Mesodermal cell (in vitro differentiated cells): ENCODE measurements around the gene ZNF397.
"Not testable (repeated sequence)": the region's sequence is repeated elsewhere in the genome, so short reads cannot be mapped to it uniquely, and the experiment has no call there.

Experiments
- H3K27ac ChIP-seq: 2 replicates; pipeline ENCODE4 v1.7.0; 2013; ENCODE audit warnings: mild to moderate bottlenecking, low read depth, low read length, moderate library complexity; ENCODE audit not compliant: severe bottlenecking
- H3K36me3 ChIP-seq: 2 replicates; pipeline ENCODE4 v1.7.1; 2013; ENCODE audit warnings: mild to moderate bottlenecking, low read length, moderate library complexity; ENCODE audit not compliant: control insufficient read depth, insufficient read depth
- H3K4me1 ChIP-seq: one replicate; pipeline ENCODE4 v1.7.1; 2013; ENCODE audit warnings: mild to moderate bottlenecking, low read length; ENCODE audit not compliant: insufficient read depth, control insufficient read depth, poor library complexity, severe bottlenecking
- H3K4me3 ChIP-seq: 2 replicates; pipeline ENCODE4 v1.7.0; 2013; ENCODE audit warnings: low read length, control low read depth, mild to moderate bottlenecking; ENCODE audit not compliant: insufficient read depth, poor library complexity, severe bottlenecking; ENCODE audit errors: extremely low read depth
- H3K9me3 ChIP-seq: 2 replicates; pipeline ENCODE4 v1.7.1; 2013; ENCODE audit warnings: mild to moderate bottlenecking, low read length, moderate library complexity; ENCODE audit not compliant: control insufficient read depth
- WGBS, 2 experiments: methylation state at CpG; one replicate each; pipeline ENCODE4 v1.1.5; 2013; ENCODE audit warnings: missing lambda C conversion rate in 2 of 2; ENCODE audit not compliant: insufficient coverage in 2 of 2; 5-methylcytosine and 5-hydroxymethylcytosine counted together

The ZNF397 gene

GRCh38 chr18:35216611-35217010 is 24.2 kb upstream of the ZNF397 start:
- not testable (repeated sequence) for H3K9me3 ChIP-seq, H3K27ac ChIP-seq, H3K4me3 ChIP-seq, H3K4me1 ChIP-seq, H3K36me3 ChIP-seq
- WGBS, 2 experiments: 75 to 84% methylated on average over 10 of the region's 10 CpGs

- H3K36me3 ChIP-seq, H3K27ac ChIP-seq, H3K9me3 ChIP-seq, H3K4me3 ChIP-seq, H3K4me1 ChIP-seq: not testable (repeated sequence)
- WGBS, 2 experiments: 97 to 98% methylated on average over 4 of the region's 4 CpGs
These were observed 21.5 kb upstream of the ZNF397 start for GRCh38 chr18:35219331-35219730.

GRCh38 chr18:35220424-35220823 is 20.4 kb upstream of the ZNF397 start:
- Histone ChIP-seq H3K36me3 (no peaks in the 10 kb centered on the region), H3K4me1 (no peaks in the 10 kb centered on the region), H3K27ac (no peak overlapping the region), H3K4me3 (no peak overlapping the region), H3K9me3 (no peaks in the 10 kb centered on the region)
- 83 to 94% methylated on average over 6 of the region's 6 CpGs for WGBS, 2 experiments

GRCh38 chr18:35223797-35224196 is 17.0 kb upstream of the ZNF397 start:
- Histone ChIP-seq H3K27ac (no peak overlapping the region), H3K9me3 (no peaks in the 10 kb centered on the region), H3K36me3 (no peaks in the 10 kb centered on the region), H3K4me3 (no peak overlapping the region), H3K4me1 (no peaks in the 10 kb centered on the region)
- 100% methylated on average over 1 of the region's 3 CpGs; no CpG with 5 or more reads in 1 of the 2 experiments for WGBS, 2 experiments

- Histone ChIP-seq H3K4me1 (no peaks in the 10 kb centered on the region), H3K36me3 (no peaks in the 10 kb centered on the region)
- 88 to 100% methylated on average over 1 of the region's 1 CpG for WGBS, 2 experiments
These were observed 13.6 kb upstream of the ZNF397 start for GRCh38 chr18:35227254-35227653.

GRCh38 chr18:35231052-35231451 is 9.8 kb upstream of the ZNF397 start:
- 7 to 8% methylated on average over 2 to 4 of the region's 6 CpGs for WGBS, 2 experiments
- H3K27ac ChIP-seq: peak overlapping the region; percentile 64
- H3K9me3 ChIP-seq: no peaks in the 10 kb centered on the region
- H3K4me1 ChIP-seq: no peaks in the 10 kb centered on the region
- no peak overlapping the region for H3K4me3 ChIP-seq
- H3K36me3 ChIP-seq: no peaks in the 10 kb centered on the region

More at GRCh38 chr18:35227254-35227653, 13.6 kb upstream of the ZNF397 start:
- no peak overlapping the region for H3K4me3 ChIP-seq
- no peaks in the 10 kb centered on the region for H3K9me3 ChIP-seq
- no peak overlapping the region for H3K27ac ChIP-seq

- no peaks in the 10 kb centered on the region for H3K36me3 ChIP-seq
- no peaks in the 10 kb centered on the region for H3K4me1 ChIP-seq
- no peak overlapping the region for H3K27ac ChIP-seq
- H3K4me3 ChIP-seq: no peak overlapping the region
- no peaks in the 10 kb centered on the region for H3K9me3 ChIP-seq
- no CpG with 5 or more reads among the region's 1 CpG for WGBS, 2 experiments
These were observed 4.1 kb upstream of the ZNF397 start for GRCh38 chr18:35236571-35237363.

GRCh38 chr18:35239314-35239713 is 1.5 kb upstream of the ZNF397 start:
- Histone ChIP-seq H3K9me3 (peaks cover 15% of the 10 kb centered on the region), H3K27ac (no peak overlapping the region), H3K4me3 (no peak overlapping the region), H3K36me3 (peaks cover 22% of the 10 kb centered on the region), H3K4me1 (peaks cover 6% of the 10 kb centered on the region)
- WGBS, 2 experiments: no CpG with 5 or more reads among the region's 1 CpG

- WGBS, 2 experiments: 0% methylated on average over 3 of the region's 5 CpGs; no CpG with 5 or more reads in 1 of the 2 experiments
- Histone ChIP-seq H3K4me3 (peak overlapping the region; percentile 50), H3K27ac (peak overlapping the region; percentile 97), H3K4me1 (peaks cover 6% of the 10 kb centered on the region), H3K9me3 (peaks cover 28% of the 10 kb centered on the region), H3K36me3 (peaks cover 43% of the 10 kb centered on the region)
These were observed 592 bp downstream of the ZNF397 start for GRCh38 chr18:35241448-35241804.

- Histone ChIP-seq H3K9me3 (peaks cover 38% of the 10 kb centered on the region), H3K27ac (peak overlapping the region; percentile 46), H3K36me3 (peaks cover 53% of the 10 kb centered on the region)
These were observed 1.6 kb downstream of the ZNF397 start for GRCh38 chr18:35242426-35242825.

GRCh38 chr18:35244671-35245070 is 3.8 kb downstream of the ZNF397 start:
- Histone ChIP-seq H3K36me3 (peaks cover 73% of the 10 kb centered on the region), H3K4me3 (no peak overlapping the region), H3K27ac (no peak overlapping the region), H3K9me3 (peaks cover 45% of the 10 kb centered on the region), H3K4me1 (peaks cover 6% of the 10 kb centered on the region)
- WGBS, 2 experiments: 100% methylated on average over 1 of the region's 4 CpGs

More at GRCh38 chr18:35242426-35242825, 1.6 kb downstream of the ZNF397 start:
- 94 to 100% methylated on average over 4 to 5 of the region's 6 CpGs for WGBS, 2 experiments
- Histone ChIP-seq H3K4me3 (no peak overlapping the region), H3K4me1 (peaks cover 6% of the 10 kb centered on the region)
